ENCODE results near the gene MEGF6. TPM values are rescaled to one million over a fixed set of nuclear protein-coding genes. Genes with fewer than 3 reads are reported as not detected.

The MEGF6 gene
- total and polyA plus RNA-seq, 9 of the 15 experiments (the other 6 are each of a cell fraction or from before 2014, with no cell fraction given), result 0.03 to 1.7 (median 0.24) TPM; not detected in 3

- TF ChIP-seq MNT (conservative IDR thresholded peaks at IDR 0.05) (peak; percentile 33 to 63; a peak in 3 of 4 replicates), ZNF512 (tag; IDR thresholded peaks at IDR 0.05) (no peak), ETV6 (IDR thresholded peaks at IDR 0.05; ENCODE audit: borderline replicate concordance in 1 of 2, low read depth in 2 of 2, low read length in 1 of 2) (no peak), ETV6 (CRISPR knock-in tag; IDR thresholded peaks at IDR 0.05; ENCODE audit: borderline replicate concordance) (no peak), ATF4 (CRISPR knock-in tag; IDR thresholded peaks at IDR 0.05) (no peak), STAT6 (CRISPR knock-in tag; IDR thresholded peaks at IDR 0.05) (peak; percentile 76; the same call in 1 of the 2 replicates), IRF1 (CRISPR knock-in tag; IDR thresholded peaks at IDR 0.05; ENCODE audit: borderline replicate concordance) (no peak), HNRNPLL (IDR thresholded peaks at IDR 0.05; ENCODE audit: low read depth, low read length, poor library complexity, severe bottlenecking) (no peak), ZNF212 (CRISPR knock-in tag; IDR thresholded peaks at IDR 0.05) (no peak), MEF2A (IDR thresholded peaks at IDR 0.05; ENCODE audit: control insufficient read depth, low read depth, low read length) (no peak), TEAD2 (tag; IDR thresholded peaks at IDR 0.05) (no peak), ZNF75A (CRISPR knock-in tag; IDR thresholded peaks at IDR 0.05) (no peak), NCOA2 (IDR thresholded peaks at IDR 0.05; ENCODE audit: partially characterized antibody in 2 of 2) (no peak), PML (IDR thresholded peaks at IDR 0.05; ENCODE audit: low read length) (no peak), CHAMP1 (IDR thresholded peaks at IDR 0.05) (no peak), ZSCAN29 (IDR thresholded peaks at IDR 0.05) (no peak), HDAC8 (tag; IDR thresholded peaks at IDR 0.05) (no peak)
Observed at GRCh38 chr1:3625151-3625907, 14.0 kb upstream of the MEGF6 start (continued).

Measured in K562 (cell line).